HepG2 (cell line): ENCODE measurements around the gene HAGH. TPM values are rescaled to one million over a fixed set of nuclear protein-coding genes. Genes with fewer than 3 reads are reported as not detected.

ENCODE experiments used
- DRAP1 ChIP-seq: IDR thresholded peaks from 2 replicates; pipeline ENCODE4 v1.6.1; 2016; ENCODE audit warnings: missing genetic modification reagents, missing compliant biosample characterization
- GFI1 ChIP-seq: sonication (generic); formaldehyde crosslinking; IDR thresholded peaks from 2 replicates; pipeline ENCODE4 v1.5.0; 2020; ENCODE audit warnings: missing genetic modification reagents, mild to moderate bottlenecking, borderline replicate concordance
- NCOR1 ChIP-seq: fragments of 200-600 bp; sonication (generic); IDR thresholded peaks from 2 replicates; pipeline ENCODE4 v1.7.0; 2017; ENCODE audit warnings: antibody characterized with exemption, low read length, borderline replicate concordance
- PHF21A ChIP-seq: sonication (generic); formaldehyde crosslinking; IDR thresholded peaks from 2 replicates; pipeline ENCODE4 v1.5.0; 2020; ENCODE audit warnings: mild to moderate bottlenecking, missing genetic modification reagents
- SNAPC2 ChIP-seq: sonication (generic); formaldehyde crosslinking; IDR thresholded peaks from 2 replicates; pipeline ENCODE4 v1.8.1; 2022; ENCODE audit warnings: mild to moderate bottlenecking, missing genetic modification reagents
- TBP ChIP-seq: sonication (generic); formaldehyde crosslinking; IDR thresholded peaks from 2 replicates; pipeline ENCODE4 v1.5.0; 2020; ENCODE audit warnings: missing genetic modification reagents
- ZKSCAN1 ChIP-seq: fragments of 150-350 bp; IDR thresholded peaks from 2 replicates; pipeline ENCODE4 v1.6.1; 2014; ENCODE audit warnings: low read length
- ZNF10 ChIP-seq: sonication (generic); formaldehyde crosslinking; IDR thresholded peaks from 2 replicates; pipeline ENCODE4 v1.4.0; 2020; ENCODE audit warnings: mild to moderate bottlenecking, low read depth, missing genetic modification reagents, borderline replicate concordance
- ZNF710 ChIP-seq: sonication (generic); formaldehyde crosslinking; IDR thresholded peaks from 2 replicates; pipeline ENCODE4 v1.5.0; 2020; ENCODE audit warnings: mild to moderate bottlenecking, missing genetic modification reagents, borderline replicate concordance
- polyA plus RNA-seq, 8 experiments: library from polyadenylated mRNA; depleted of rRNA in 3 of 8; stranded (reverse) in 7 of 8; unstranded in 1 of 8; fragments of >200 nt; fragmentation: Illumina TruSeq in 4 of 8; extraction: Trizol in 4 of 8; gene quantifications; 2 replicates each; pipeline versions ENCODE4 v1.2.1 to v1.2.3, GENCODE V29; 2011 to 2016; ENCODE audit warnings: low read depth in 4 of 8, missing spikeins in 1 of 8, mixed read lengths in 1 of 8; ENCODE audit not compliant: insufficient read depth in 1 of 8
- total RNA-seq, 5 experiments: library from RNA; depleted of rRNA; stranded (reverse); fragments of >200 nt; fragmentation: Illumina TruSeq; extraction: Trizol; gene quantifications; 2 replicates each; pipeline ENCODE4 v1.2.3, GENCODE V29; 2016; ENCODE audit warnings: low read depth in 1 of 5
- TF ChIP-seq, protein P1 (sequence below): sonication (generic); formaldehyde crosslinking; IDR thresholded peaks from 2 replicates; pipeline ENCODE4 v1.5.0; 2020; ENCODE audit warnings: missing genetic modification reagents
- TF ChIP-seq, protein P2 (sequence below): sonication (generic); formaldehyde crosslinking; IDR thresholded peaks from 2 replicates; pipeline ENCODE4 v1.4.0; 2020; ENCODE audit warnings: mild to moderate bottlenecking, missing genetic modification reagents
- TF ChIP-seq, protein P3 (sequence below): IDR thresholded peaks from 2 replicates; pipeline ENCODE4 v1.4.0; 2020; ENCODE audit warnings: mild to moderate bottlenecking, missing genetic modification reagents
- TF ChIP-seq, protein P4 (sequence below): IDR thresholded peaks from 2 replicates; pipeline ENCODE4 v1.6.1; 2012; ENCODE audit warnings: low read depth, low read length, improper control_type of control experiment
- TF ChIP-seq, protein P5 (sequence below): IDR thresholded peaks from 2 replicates; pipeline ENCODE4 v1.6.1; 2012; ENCODE audit warnings: inconsistent platforms

The HAGH gene
- total and polyA plus RNA-seq, 2 of the 13 experiments (the other 11 are each of a cell fraction or from before 2014, with no cell fraction given), result 70.4 to 95.4 TPM

DNA sequence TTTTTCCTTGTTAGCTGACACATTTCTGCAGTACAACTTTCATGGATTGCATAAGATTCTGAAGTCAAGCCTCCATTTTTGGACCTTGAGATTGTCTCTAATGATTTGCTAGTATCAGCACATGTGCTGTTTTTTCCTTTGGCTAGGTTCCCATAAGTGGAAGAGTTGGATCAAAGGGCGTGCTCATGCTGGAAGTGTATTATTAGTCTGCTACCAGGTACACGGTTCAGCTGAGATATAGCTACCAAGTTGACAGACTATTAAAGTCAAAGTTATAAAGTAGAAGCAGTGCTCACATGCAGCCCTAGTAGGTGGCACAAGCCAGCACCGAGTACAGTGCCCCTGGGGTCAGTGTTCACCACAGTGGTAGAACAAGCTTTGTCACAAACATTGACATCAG lies 3.6 kb upstream of the HAGH start (continued):
- TF ChIP-seq, protein P1, sequence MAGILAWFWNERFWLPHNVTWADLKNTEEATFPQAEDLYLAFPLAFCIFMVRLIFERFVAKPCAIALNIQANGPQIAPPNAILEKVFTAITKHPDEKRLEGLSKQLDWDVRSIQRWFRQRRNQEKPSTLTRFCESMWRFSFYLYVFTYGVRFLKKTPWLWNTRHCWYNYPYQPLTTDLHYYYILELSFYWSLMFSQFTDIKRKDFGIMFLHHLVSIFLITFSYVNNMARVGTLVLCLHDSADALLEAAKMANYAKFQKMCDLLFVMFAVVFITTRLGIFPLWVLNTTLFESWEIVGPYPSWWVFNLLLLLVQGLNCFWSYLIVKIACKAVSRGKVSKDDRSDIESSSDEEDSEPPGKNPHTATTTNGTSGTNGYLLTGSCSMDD (CRISPR knock-in tag), result no peak
- no peak for TF ChIP-seq SNAPC2
- no peak for TF ChIP-seq ZNF10 (CRISPR knock-in tag)
- TF ChIP-seq NCOR1, result peak; percentile 21; the same call in 1 of the 2 replicates
- TF ChIP-seq ZNF710 (CRISPR knock-in tag), result no peak
- TF ChIP-seq ZKSCAN1, result 0 out of 2 replicates have a peak, but pooled peaks have one; percentile 42
- TF ChIP-seq, protein P2, sequence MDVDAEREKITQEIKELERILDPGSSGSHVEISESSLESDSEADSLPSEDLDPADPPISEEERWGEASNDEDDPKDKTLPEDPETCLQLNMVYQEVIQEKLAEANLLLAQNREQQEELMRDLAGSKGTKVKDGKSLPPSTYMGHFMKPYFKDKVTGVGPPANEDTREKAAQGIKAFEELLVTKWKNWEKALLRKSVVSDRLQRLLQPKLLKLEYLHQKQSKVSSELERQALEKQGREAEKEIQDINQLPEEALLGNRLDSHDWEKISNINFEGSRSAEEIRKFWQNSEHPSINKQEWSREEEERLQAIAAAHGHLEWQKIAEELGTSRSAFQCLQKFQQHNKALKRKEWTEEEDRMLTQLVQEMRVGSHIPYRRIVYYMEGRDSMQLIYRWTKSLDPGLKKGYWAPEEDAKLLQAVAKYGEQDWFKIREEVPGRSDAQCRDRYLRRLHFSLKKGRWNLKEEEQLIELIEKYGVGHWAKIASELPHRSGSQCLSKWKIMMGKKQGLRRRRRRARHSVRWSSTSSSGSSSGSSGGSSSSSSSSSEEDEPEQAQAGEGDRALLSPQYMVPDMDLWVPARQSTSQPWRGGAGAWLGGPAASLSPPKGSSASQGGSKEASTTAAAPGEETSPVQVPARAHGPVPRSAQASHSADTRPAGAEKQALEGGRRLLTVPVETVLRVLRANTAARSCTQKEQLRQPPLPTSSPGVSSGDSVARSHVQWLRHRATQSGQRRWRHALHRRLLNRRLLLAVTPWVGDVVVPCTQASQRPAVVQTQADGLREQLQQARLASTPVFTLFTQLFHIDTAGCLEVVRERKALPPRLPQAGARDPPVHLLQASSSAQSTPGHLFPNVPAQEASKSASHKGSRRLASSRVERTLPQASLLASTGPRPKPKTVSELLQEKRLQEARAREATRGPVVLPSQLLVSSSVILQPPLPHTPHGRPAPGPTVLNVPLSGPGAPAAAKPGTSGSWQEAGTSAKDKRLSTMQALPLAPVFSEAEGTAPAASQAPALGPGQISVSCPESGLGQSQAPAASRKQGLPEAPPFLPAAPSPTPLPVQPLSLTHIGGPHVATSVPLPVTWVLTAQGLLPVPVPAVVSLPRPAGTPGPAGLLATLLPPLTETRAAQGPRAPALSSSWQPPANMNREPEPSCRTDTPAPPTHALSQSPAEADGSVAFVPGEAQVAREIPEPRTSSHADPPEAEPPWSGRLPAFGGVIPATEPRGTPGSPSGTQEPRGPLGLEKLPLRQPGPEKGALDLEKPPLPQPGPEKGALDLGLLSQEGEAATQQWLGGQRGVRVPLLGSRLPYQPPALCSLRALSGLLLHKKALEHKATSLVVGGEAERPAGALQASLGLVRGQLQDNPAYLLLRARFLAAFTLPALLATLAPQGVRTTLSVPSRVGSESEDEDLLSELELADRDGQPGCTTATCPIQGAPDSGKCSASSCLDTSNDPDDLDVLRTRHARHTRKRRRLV (CRISPR knock-in tag), result no peak
- TF ChIP-seq, protein P3, sequence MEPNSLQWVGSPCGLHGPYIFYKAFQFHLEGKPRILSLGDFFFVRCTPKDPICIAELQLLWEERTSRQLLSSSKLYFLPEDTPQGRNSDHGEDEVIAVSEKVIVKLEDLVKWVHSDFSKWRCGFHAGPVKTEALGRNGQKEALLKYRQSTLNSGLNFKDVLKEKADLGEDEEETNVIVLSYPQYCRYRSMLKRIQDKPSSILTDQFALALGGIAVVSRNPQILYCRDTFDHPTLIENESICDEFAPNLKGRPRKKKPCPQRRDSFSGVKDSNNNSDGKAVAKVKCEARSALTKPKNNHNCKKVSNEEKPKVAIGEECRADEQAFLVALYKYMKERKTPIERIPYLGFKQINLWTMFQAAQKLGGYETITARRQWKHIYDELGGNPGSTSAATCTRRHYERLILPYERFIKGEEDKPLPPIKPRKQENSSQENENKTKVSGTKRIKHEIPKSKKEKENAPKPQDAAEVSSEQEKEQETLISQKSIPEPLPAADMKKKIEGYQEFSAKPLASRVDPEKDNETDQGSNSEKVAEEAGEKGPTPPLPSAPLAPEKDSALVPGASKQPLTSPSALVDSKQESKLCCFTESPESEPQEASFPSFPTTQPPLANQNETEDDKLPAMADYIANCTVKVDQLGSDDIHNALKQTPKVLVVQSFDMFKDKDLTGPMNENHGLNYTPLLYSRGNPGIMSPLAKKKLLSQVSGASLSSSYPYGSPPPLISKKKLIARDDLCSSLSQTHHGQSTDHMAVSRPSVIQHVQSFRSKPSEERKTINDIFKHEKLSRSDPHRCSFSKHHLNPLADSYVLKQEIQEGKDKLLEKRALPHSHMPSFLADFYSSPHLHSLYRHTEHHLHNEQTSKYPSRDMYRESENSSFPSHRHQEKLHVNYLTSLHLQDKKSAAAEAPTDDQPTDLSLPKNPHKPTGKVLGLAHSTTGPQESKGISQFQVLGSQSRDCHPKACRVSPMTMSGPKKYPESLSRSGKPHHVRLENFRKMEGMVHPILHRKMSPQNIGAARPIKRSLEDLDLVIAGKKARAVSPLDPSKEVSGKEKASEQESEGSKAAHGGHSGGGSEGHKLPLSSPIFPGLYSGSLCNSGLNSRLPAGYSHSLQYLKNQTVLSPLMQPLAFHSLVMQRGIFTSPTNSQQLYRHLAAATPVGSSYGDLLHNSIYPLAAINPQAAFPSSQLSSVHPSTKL (CRISPR knock-in tag), result 0 out of 2 replicates have a peak, but pooled peaks have one; percentile 16
- TF ChIP-seq, protein P4, sequence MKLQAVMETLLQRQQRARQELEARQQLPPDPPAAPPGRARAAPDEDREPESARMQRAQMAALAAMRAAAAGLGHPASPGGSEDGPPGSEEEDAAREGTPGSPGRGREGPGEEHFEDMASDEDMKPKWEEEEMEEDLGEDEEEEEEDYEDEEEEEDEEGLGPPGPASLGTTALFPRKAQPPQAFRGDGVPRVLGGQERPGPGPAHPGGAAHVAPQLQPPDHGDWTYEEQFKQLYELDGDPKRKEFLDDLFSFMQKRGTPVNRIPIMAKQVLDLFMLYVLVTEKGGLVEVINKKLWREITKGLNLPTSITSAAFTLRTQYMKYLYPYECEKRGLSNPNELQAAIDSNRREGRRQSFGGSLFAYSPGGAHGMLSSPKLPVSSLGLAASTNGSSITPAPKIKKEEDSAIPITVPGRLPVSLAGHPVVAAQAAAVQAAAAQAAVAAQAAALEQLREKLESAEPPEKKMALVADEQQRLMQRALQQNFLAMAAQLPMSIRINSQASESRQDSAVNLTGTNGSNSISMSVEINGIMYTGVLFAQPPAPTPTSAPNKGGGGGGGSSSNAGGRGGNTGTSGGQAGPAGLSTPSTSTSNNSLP, result 0 out of 2 replicates have a peak, but pooled peaks have one; percentile 37
- 0 out of 2 replicates have a peak, but pooled peaks have one; percentile 18 for TF ChIP-seq DRAP1 (CRISPR knock-in tag)
- TF ChIP-seq PHF21A (CRISPR knock-in tag), result peak; percentile 63
- TF ChIP-seq, protein P5, sequence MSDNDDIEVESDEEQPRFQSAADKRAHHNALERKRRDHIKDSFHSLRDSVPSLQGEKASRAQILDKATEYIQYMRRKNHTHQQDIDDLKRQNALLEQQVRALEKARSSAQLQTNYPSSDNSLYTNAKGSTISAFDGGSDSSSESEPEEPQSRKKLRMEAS, result peak; percentile 33; the same call in 1 of the 2 replicates
- peak; percentile 41; the same call in 1 of the 2 replicates for TF ChIP-seq GFI1 (CRISPR knock-in tag)
- TF ChIP-seq TBP (CRISPR knock-in tag), result no peak
